OCI-LY7 (cell line): Measurements from ENCODE around the gene ACVR1. TPM values are rescaled to one million over a fixed set of nuclear protein-coding genes. Genes with fewer than 3 reads are reported as not detected.

Experiments used
- BruUV-seq: library from RNA; stranded (reverse); fragments of 400-500 nt; replicated peaks from 2 replicates; lab custom pipeline; 2021; lab: Mats Ljungman, UMichigan
- CTCF ChIA-PET: fragments of 300-600 bp; sonication (Branson Sonifier 250); formaldehyde crosslinking; loops from one replicate; lab custom pipeline; 2022; ENCODE audit warnings: antibody characterized with exemption; ENCODE audit not compliant: unreplicated experiment; lab: Charles Lee
- POLR2A ChIA-PET: fragments of 300-600 bp; sonication (Branson Sonifier 250); formaldehyde crosslinking; loops from one replicate; lab custom pipeline; 2022; ENCODE audit warnings: antibody characterized with exemption; lab: Charles Lee
- DNase-seq: peaks from one replicate; pipeline ENCODE4 v3.0.0-alpha.2; 2015; ENCODE audit warnings: low spot score
- H2AFZ ChIP-seq: fragments of 200-600 bp; sonication (generic), shearing (Covaris generic); 2 replicates; pipeline ENCODE4 v1.6.1; 2014; ENCODE audit warnings: mild to moderate bottlenecking, antibody characterized with exemption, low read length, moderate library complexity
- H3K27ac ChIP-seq: fragments of 200-600 bp; sonication (generic); 2 replicates; pipeline ENCODE4 v1.5.1; 2014; ENCODE audit warnings: mixed run types, low read depth, mild to moderate bottlenecking, moderate library complexity, low read length, inconsistent platforms; ENCODE audit not compliant: poor library complexity, severe bottlenecking
- H3K36me3 ChIP-seq: fragments of 200-600 bp; sonication (generic); 2 replicates; pipeline ENCODE4 v1.6.1; 2014; ENCODE audit warnings: mild to moderate bottlenecking, antibody characterized with exemption, low read length, moderate library complexity, mixed read lengths; ENCODE audit not compliant: insufficient read depth
- H3K4me1 ChIP-seq: fragments of 200-600 bp; sonication (generic); 2 replicates; pipeline ENCODE4 v1.5.1; 2014; ENCODE audit warnings: mild to moderate bottlenecking, low read length; ENCODE audit not compliant: insufficient read depth, poor library complexity, severe bottlenecking
- H3K4me2 ChIP-seq: fragments of 200-600 bp; sonication (generic); 2 replicates; pipeline ENCODE4 v1.6.1; 2014; ENCODE audit warnings: mild to moderate bottlenecking, low read length
- H3K4me3 ChIP-seq: fragments of 200-600 bp; sonication (generic); 2 replicates; pipeline ENCODE4 v1.5.1; 2014; ENCODE audit warnings: mild to moderate bottlenecking, low read depth, low read length; ENCODE audit not compliant: poor library complexity, severe bottlenecking
- H3K79me2 ChIP-seq: fragments of 200-600 bp; sonication (generic); 2 replicates; pipeline ENCODE4 v1.6.1; 2016; ENCODE audit warnings: low read depth, mild to moderate bottlenecking, low read length, moderate library complexity, mixed read lengths; ENCODE audit not compliant: insufficient read depth
- H3K9me2 ChIP-seq: fragments of 200-600 bp; sonication (generic); 2 replicates; pipeline ENCODE4 v1.6.1; 2016; ENCODE audit warnings: mild to moderate bottlenecking, low read length, mixed read lengths; ENCODE audit not compliant: insufficient read depth
- H3K9me3 ChIP-seq: fragments of 200-600 bp; sonication (generic); 2 replicates; pipeline ENCODE4 v1.6.1; 2014; ENCODE audit warnings: mild to moderate bottlenecking, mixed run types, low read length, mixed read lengths
- H4K20me1 ChIP-seq: fragments of 200-600 bp; sonication (generic); 2 replicates; pipeline ENCODE4 v1.6.1; 2014; ENCODE audit warnings: mild to moderate bottlenecking, antibody characterized with exemption, low read length, moderate library complexity, mixed read lengths; ENCODE audit not compliant: insufficient read depth
- CTCF ChIP-seq: fragments of 200-600 bp; sonication (generic); conservative IDR thresholded peaks from 2 replicates; pipeline ENCODE4 v1.5.1; 2014; ENCODE audit warnings: mild to moderate bottlenecking, antibody characterized with exemption, low read length, moderate library complexity, mixed read lengths
- EZH2phosphoT487 ChIP-seq: fragments of 200-600 bp; sonication (generic); IDR thresholded peaks from 2 replicates; pipeline ENCODE4 v1.6.1; 2018; ENCODE audit warnings: low read depth, borderline replicate concordance, mild to moderate bottlenecking, mixed run types, antibody characterized with exemption, low read length, moderate library complexity, mixed read lengths
- intact Hi-C: fragments of 100-400 bp; cut with micrococcal nuclease; formaldehyde crosslinking; loops from one replicate; pipeline ENCODE4 v1.10.0; 2022; ENCODE audit not compliant: unreplicated experiment
- total RNA-seq, 2 experiments: library from RNA; depleted of rRNA in 1 of 2; stranded (reverse); fragments of >200 nt in 1 of 2; shearing (Covaris generic) in 1 of 2; gene quantifications; 2 replicates each; pipeline ENCODE4 v1.2.3, GENCODE V29; 2014 to 2022

Gene ACVR1
- total RNA-seq, 2 experiments from 2014 or later: 0.13 to 3.9 TPM

GRCh38 chr2:157782057-157782845 is 93.9 kb downstream of the ACVR1 start:
- no peak overlapping the region for H3K4me3 ChIP-seq
- H3K9me3 ChIP-seq: no peaks in the 10 kb centered on the region
- H3K4me2 ChIP-seq: no peak overlapping the region
- H3K36me3 ChIP-seq: no peaks in the 10 kb centered on the region
- no peak overlapping the region for H3K27ac ChIP-seq
- intact Hi-C loops: no loop called here
- CTCF ChIA-PET: interaction anchor here (0.6 kb wide), 1 partner anchor 967 kb away, joined by 3 read pairs; no protein-coding TSS in a partner anchor
- H2AFZ ChIP-seq: no peak overlapping the region
- no peaks in the 10 kb centered on the region for H3K4me1 ChIP-seq
- no peaks in the 10 kb centered on the region for H3K9me2 ChIP-seq
- no TSS peak for BruUV-seq
- DNase-seq: no peak
- POLR2A ChIA-PET: interaction anchor here (1.2 kb wide), 1 partner anchor 109 kb away, joined by 3 read pairs; no protein-coding TSS in a partner anchor
- H3K79me2 ChIP-seq: no peaks in the 10 kb centered on the region
- no peaks in the 10 kb centered on the region for H4K20me1 ChIP-seq
- TF ChIP-seq EZH2phosphoT487: no peak
- no peak for TF ChIP-seq CTCF

- Histone ChIP-seq H2AFZ (no peak overlapping the region), H3K4me3 (no peak overlapping the region), H4K20me1 (no peaks in the 10 kb centered on the region), H3K27ac (no peak overlapping the region), H3K4me1 (no peaks in the 10 kb centered on the region), H3K9me2 (no peaks in the 10 kb centered on the region), H3K79me2 (no peaks in the 10 kb centered on the region), H3K4me2 (no peak overlapping the region), H3K9me3 (no peaks in the 10 kb centered on the region), H3K36me3 (no peaks in the 10 kb centered on the region)
- ChIA-PET CTCF (no interaction called here), POLR2A (interaction anchor here (0.6 to 1.6 kb wide), 4 partner anchors 9 to 376 kb away, joined by 3 to 5 read pairs (median 3); no protein-coding TSS in a partner anchor)
- intact Hi-C loops: no loop called here
- DNase-seq: no peak
- BruUV-seq: no TSS peak
- TF ChIP-seq CTCF (no peak), EZH2phosphoT487 (no peak)
Observed at GRCh38 chr2:157780211-157780610, 95.9 kb downstream of the ACVR1 start.

GRCh38 chr2:157779794-157780193 is 96.3 kb downstream of the ACVR1 start:
- Histone ChIP-seq H3K4me2 (no peak overlapping the region), H3K36me3 (no peaks in the 10 kb centered on the region), H2AFZ (no peak overlapping the region), H3K27ac (no peak overlapping the region), H3K9me2 (no peaks in the 10 kb centered on the region), H3K9me3 (no peaks in the 10 kb centered on the region), H3K4me3 (no peak overlapping the region), H3K4me1 (no peaks in the 10 kb centered on the region), H4K20me1 (no peaks in the 10 kb centered on the region), H3K79me2 (no peaks in the 10 kb centered on the region)
- BruUV-seq: no TSS peak
- TF ChIP-seq CTCF (no peak), EZH2phosphoT487 (no peak)
- DNase-seq: no peak
- POLR2A ChIA-PET: interaction anchor here (0.7 to 1.6 kb wide), 3 partner anchors 10 to 376 kb away, joined by 3 to 5 read pairs (median 3); no protein-coding TSS in a partner anchor
- intact Hi-C loops: no loop called here
- CTCF ChIA-PET: no interaction called here
